ENCODE measurements around the gene SLA2.
A peak's percentile ranks its signal among the peaks of the same experiment; 100 is the strongest.

SLA2 gene

DNA sequence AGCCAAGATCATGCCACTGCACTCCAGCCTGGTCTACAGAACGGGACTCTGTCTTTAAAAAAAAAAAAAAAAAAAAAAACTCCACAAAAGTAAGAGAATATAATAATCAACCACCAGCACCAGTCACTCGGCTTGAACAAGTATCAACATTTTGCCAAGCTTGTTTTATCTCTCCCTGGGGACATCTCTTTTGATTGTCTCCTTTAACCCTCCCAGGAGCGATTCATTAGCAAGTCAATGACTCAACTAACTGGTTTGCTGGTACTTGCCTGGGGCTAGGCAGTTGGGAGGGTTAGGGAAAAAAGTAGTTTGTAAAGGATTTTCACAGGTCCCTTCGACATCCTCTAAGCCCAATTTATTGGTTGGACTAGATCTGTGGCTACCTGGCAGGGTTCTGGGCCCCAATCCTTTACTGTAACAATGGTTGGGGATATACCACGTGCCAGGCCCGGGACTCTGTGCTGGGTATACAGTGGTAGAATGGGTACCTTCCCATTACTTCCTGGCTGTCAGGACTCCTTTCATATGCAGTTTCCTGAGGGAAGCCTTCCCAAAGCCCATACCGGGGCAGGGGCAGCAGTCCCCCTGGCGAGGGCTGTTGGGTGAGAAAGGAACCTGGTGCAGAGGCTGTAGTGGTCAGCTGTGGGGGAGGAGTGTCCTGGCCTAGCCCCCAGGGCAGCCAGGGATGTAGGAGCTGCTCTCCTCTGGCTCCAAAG lies 60.4 kb downstream of the SLA2 start:
- Mint-ChIP-seq H3K4me3 (no peak overlapping the region), H3K9me3 (no peaks in the 10 kb centered on the region), H3K4me1 (ENCODE audit: low read depth) (peaks cover 19% of the 10 kb centered on the region), H3K27me3 (ENCODE audit: low read depth) (no peaks in the 10 kb centered on the region), H3K27ac (no peak overlapping the region), H3K36me3 (ENCODE audit: low read depth) (peaks cover 32% of the 10 kb centered on the region)
- DNase-seq (ENCODE audit: low spot score) = no peak

DNA sequence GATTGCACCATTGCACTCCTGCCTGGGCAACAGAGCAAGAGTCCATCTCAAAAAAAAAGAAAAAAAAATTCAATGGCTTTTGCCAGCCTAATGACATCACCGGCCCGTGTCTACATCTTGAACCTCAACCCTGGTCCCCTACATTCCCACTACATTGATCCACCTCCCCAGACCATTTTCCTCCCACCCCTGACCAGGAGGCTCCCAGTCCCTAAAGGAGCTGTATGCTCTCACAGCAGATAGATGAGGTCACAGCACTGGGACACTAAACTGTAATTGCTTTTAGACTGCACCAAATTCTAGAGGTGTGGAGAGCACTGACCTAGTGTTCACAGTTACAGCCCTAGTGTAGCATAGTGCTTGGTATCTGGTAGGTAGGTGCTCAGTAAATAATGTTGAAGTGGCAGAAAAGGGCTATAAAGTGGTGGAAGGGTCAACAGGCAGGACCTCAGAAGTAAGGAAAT lies 61.9 kb downstream of the SLA2 start:
- H3K9me3 Mint-ChIP-seq = no peaks in the 10 kb centered on the region
- DNase-seq (ENCODE audit: low spot score) = no peak
- H3K27me3 Mint-ChIP-seq (ENCODE audit: low read depth) = no peaks in the 10 kb centered on the region
- H3K27ac Mint-ChIP-seq = peak overlapping the region; percentile 54
- peaks cover 24% of the 10 kb centered on the region for H3K4me1 Mint-ChIP-seq (ENCODE audit: low read depth)
- H3K36me3 Mint-ChIP-seq (ENCODE audit: low read depth) = peaks cover 44% of the 10 kb centered on the region
- H3K4me3 Mint-ChIP-seq = no peak overlapping the region

DNA sequence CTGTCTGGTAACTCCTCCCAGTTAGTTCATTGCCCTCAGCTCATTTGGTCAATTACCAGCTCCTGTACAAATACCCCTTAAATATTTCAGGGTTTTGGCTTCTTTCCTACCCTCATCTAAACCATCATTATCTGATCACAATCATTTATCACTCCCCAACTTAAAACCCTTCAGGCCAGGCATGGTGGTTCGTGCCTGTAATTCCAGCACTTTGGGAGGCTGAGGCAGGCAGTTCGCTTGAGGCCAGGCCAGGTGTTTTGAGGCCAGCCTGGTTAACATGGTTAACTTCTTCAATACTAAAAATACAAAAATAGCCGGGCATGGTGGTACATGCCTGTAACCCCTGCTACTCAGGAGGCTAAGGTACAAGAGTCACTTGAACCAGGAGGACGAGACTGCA lies 63.2 kb downstream of the SLA2 start:
- peaks cover 24% of the 10 kb centered on the region for H3K4me1 Mint-ChIP-seq (ENCODE audit: low read depth)
- no peak for DNase-seq (ENCODE audit: low spot score)
- peak overlapping the region; percentile 42 for H3K4me3 Mint-ChIP-seq
- H3K9me3 Mint-ChIP-seq = no peaks in the 10 kb centered on the region
- peaks cover 46% of the 10 kb centered on the region for H3K36me3 Mint-ChIP-seq (ENCODE audit: low read depth)
- no peaks in the 10 kb centered on the region for H3K27me3 Mint-ChIP-seq (ENCODE audit: low read depth)
- H3K27ac Mint-ChIP-seq = peak overlapping the region; percentile 83

DNA sequence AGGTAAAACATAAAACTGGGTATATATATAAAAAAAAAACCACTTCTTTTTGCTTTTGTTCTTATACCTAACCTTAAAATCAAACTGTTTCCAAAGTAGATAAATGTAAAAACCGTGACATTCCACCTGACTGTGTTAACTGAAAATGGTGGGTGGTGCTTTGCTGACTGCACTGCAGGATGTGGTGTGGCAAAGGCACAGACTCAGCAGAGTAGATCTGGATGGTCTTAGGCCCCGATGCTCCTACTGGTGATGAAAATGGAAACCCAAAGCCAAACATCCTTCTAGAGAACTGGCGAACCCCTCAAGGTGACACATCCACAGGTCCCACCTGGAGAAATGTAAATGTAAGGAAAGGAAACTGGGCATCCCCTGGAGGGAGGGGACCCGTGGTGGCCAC lies 63.7 kb downstream of the SLA2 start:
- H3K27me3 Mint-ChIP-seq (ENCODE audit: low read depth) = no peaks in the 10 kb centered on the region
- DNase-seq (ENCODE audit: low spot score) = peak; percentile 41
- peaks cover 20% of the 10 kb centered on the region for H3K4me1 Mint-ChIP-seq (ENCODE audit: low read depth)
- H3K9me3 Mint-ChIP-seq = no peaks in the 10 kb centered on the region
- peak overlapping the region; percentile 83 for H3K27ac Mint-ChIP-seq
- peak overlapping the region; percentile 42 for H3K4me3 Mint-ChIP-seq
- H3K36me3 Mint-ChIP-seq (ENCODE audit: low read depth) = peaks cover 46% of the 10 kb centered on the region

DNA sequence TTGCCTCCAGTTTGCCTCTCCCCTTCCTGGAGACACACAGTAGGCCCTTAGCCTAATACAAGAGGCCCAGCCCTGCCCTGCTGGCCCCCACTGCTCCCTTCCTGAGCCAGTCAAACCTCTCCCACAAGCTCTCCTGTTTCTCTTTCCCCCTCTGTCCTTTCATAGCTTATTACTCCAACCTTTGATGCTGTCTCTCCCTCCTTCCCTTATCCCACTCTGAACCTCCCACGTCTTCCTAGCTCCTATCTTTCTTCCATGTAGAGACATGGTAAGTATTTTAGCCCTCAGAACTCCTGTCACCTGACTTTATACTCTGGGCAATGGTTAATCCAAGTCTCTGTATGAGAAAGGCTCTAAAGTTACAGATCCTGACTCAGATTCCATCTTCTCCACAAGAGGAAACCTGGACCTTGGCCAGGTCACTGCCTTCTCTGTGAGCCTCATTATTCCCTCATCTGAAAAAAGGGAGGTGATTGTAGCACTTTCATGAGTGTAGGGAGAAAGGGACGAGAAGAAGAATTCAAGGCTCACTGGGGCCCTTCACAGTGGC lies 65.9 kb downstream of the SLA2 start:
- Mint-ChIP-seq H3K36me3 (ENCODE audit: low read depth) (peaks cover 54% of the 10 kb centered on the region), H3K4me3 (no peak overlapping the region), H3K27ac (peak overlapping the region; percentile 80), H3K9me3 (no peaks in the 10 kb centered on the region), H3K4me1 (ENCODE audit: low read depth) (peaks cover 29% of the 10 kb centered on the region), H3K27me3 (ENCODE audit: low read depth) (no peaks in the 10 kb centered on the region)
- DNase-seq (ENCODE audit: low spot score) = no peak

DNA sequence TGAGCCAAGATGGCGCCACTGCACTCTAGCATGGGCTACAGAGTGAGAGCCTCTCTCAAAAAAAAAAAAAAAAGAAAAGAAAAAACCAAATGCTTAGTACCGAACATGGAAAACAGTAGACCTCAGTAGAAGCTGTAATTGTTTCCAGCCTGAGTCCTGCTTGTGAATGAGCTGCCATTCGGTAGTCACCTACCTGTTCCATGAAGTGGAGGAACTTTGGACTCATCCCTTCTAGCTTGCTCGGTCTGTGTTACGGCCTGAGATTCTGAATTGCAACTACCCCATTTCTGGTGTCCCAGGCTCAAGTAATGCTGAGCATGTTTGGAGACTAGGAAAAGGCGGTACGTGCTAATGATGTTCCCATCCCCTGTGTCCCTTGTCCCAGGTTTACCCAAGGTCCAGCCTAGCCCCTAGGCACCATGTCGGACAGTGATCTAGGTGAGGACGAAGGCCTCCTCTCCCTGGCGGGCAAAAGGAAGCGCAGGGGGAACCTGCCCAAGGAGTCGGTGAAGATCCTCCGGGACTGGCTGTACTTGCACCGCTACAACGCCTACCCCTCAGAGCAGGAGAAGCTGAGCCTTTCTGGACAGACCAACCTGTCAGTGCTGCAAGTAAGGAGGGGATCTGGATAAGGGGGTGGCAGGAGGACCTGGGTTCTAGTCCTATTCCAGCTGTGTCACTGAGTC lies 67.5 kb downstream of the SLA2 start:
- H3K27me3 Mint-ChIP-seq (ENCODE audit: low read depth) = no peaks in the 10 kb centered on the region
- no peak for DNase-seq (ENCODE audit: low spot score)
- H3K4me3 Mint-ChIP-seq = no peak overlapping the region
- no peak overlapping the region for H3K27ac Mint-ChIP-seq
- peaks cover 32% of the 10 kb centered on the region for H3K4me1 Mint-ChIP-seq (ENCODE audit: low read depth)
- no peaks in the 10 kb centered on the region for H3K9me3 Mint-ChIP-seq
- peaks cover 52% of the 10 kb centered on the region for H3K36me3 Mint-ChIP-seq (ENCODE audit: low read depth)

DNA sequence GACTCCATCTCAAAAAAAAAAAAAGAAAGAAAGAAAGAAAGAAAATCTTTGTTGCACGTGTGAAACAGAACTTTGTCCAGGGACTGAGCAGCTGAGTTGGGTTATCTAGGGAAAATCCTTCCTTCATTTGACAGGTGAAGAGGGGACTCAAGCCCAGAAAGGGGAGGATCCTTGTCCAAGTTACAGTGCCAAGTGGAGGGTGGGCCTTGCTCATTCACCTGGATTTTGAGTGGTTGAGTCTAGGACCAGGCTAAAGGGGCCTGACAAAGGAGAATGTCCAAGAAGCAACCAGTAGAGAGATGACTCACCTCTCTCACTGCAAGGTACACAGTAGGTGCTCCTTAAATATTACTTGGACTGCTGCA lies 69.9 kb downstream of the SLA2 start:
- H3K27me3 Mint-ChIP-seq (ENCODE audit: low read depth) = no peaks in the 10 kb centered on the region
- peak overlapping the region; percentile 95 for H3K27ac Mint-ChIP-seq
- peak overlapping the region; percentile 96 for H3K4me3 Mint-ChIP-seq
- H3K4me1 Mint-ChIP-seq (ENCODE audit: low read depth) = peaks cover 33% of the 10 kb centered on the region
- no peak for DNase-seq (ENCODE audit: low spot score)
- no peaks in the 10 kb centered on the region for H3K9me3 Mint-ChIP-seq
- H3K36me3 Mint-ChIP-seq (ENCODE audit: low read depth) = peaks cover 40% of the 10 kb centered on the region

DNA sequence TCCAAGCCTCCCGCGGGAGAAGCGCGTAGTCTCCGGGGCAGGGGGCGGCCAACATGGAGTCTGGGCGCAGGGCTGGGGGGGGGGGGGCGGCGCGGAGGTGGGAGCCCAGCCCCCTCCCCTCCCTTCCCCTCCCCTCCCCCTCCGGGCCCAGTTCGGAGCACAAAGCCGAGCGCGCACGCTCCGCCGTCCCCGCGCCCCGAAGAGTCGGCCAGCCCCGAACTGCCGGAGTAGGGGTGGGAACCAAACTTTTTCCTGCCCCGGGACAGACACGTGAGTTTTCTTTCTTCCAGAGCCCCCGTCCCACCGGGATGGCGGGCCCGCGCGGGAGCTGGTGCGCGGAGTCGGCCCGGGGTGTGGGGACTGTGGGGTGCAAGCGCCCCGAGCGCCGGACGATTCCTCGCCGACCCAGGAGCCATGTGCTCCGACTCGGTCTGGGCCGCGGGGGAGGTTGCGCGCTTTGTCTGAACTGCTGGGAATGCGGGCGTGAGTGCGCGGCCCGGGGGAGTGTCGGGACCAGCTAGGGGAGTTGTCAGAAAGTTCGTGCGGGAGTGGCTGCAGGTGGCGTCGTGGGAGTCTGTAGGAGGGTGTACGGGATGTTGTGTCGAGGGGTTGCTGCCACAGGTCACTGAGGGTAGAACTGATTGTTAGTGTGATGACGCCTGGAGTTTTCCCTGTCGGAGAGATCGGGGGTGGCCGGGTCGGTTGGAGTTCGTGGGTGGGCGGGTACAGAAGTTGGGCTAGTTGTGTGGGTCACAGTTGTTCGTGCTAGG lies 71.4 kb downstream of the SLA2 start:
- H3K9me3 Mint-ChIP-seq = no peaks in the 10 kb centered on the region
- peak overlapping the region; percentile 96 for H3K4me3 Mint-ChIP-seq
- peaks cover 29% of the 10 kb centered on the region for H3K36me3 Mint-ChIP-seq (ENCODE audit: low read depth)
- peak; percentile 54 for DNase-seq (ENCODE audit: low spot score)
- no peaks in the 10 kb centered on the region for H3K27me3 Mint-ChIP-seq (ENCODE audit: low read depth)
- peaks cover 28% of the 10 kb centered on the region for H3K4me1 Mint-ChIP-seq (ENCODE audit: low read depth)
- peak overlapping the region; percentile 95 for H3K27ac Mint-ChIP-seq

DNA sequence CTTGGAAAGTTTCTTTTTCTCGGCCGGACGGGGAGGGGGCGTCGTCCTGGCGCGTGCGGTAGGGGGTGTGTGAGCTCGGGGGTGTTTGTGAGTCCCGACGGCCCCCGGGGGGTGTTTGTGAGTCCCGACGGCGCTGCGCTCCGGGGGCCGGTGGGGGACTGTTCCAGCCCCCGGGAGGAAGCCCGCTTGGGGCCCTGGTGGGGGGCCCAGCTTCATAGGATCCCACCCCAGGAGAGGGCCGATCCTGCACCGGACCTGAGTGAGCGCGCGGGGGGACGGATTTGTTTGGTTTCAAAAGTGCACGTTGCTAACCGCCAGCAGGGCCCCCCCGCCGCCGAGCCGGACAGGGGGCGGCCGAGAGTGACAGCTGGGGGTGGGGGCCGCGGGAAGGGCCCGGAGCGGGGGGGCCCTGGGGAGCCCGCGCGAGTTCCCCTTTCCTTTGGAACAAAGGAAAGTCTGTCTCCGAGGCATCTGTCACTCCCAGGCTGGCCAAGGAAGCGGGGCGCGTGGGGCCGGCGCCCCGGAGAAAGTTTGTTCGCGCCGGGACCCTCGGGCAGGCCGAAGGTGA lies 72.1 kb downstream of the SLA2 start:
- H3K27me3 Mint-ChIP-seq (ENCODE audit: low read depth) = no peaks in the 10 kb centered on the region
- H3K4me1 Mint-ChIP-seq (ENCODE audit: low read depth) = peaks cover 28% of the 10 kb centered on the region
- peak; percentile 18 for DNase-seq (ENCODE audit: low spot score)
- H3K9me3 Mint-ChIP-seq = no peaks in the 10 kb centered on the region
- H3K4me3 Mint-ChIP-seq = peak overlapping the region; percentile 57
- peaks cover 25% of the 10 kb centered on the region for H3K36me3 Mint-ChIP-seq (ENCODE audit: low read depth)
- peak overlapping the region; percentile 73 for H3K27ac Mint-ChIP-seq

DNA sequence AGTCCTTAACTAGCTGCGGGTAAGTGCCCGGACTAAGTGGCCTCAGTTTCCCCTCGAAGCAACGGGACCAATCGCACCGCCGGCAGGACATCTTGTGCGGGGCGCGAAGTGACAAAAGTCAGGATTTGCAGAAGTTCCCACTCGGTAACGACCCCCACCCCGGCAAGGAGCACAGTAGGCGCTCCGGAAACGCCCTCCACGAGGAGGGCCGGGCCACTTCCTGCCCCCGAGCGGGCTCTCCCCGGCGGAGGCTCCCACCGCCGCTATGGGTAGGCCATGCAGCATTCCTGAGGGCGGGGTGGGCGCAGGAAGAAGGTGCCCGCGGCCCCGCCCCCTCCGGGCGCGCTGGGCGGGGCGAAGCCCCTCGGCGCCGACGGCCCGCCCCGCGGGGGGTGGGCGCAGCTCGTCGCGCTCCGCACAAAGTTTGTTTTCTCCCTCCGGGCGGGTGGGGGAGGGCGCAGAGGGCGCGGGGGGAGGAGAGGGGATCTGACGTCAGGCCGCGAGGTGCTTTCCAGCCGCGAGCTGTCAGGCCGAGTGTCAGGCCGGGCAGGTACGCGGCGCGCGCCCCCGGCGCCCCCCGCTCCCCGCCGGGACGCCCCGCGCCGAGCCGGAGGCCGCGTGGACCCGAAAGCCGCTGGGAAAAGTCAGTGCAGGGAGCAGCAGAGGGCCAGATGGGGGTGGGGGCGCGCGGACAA lies 72.7 kb downstream of the SLA2 start, which contains the start of gene TGIF2:
Gene TGIF2 (plus strand): TSS at position 495 of the 695 bp plus-strand sequence. CDS start 5,178 bp downstream, outside the sequence.
- H3K9me3 Mint-ChIP-seq = no peaks in the 10 kb centered on the region
- peak; percentile 87 for DNase-seq (ENCODE audit: low spot score)
- H3K27me3 Mint-ChIP-seq (ENCODE audit: low read depth) = no peaks in the 10 kb centered on the region
- H3K4me3 Mint-ChIP-seq = peak within 1 kb of the TSS; percentile 96
- H3K27ac Mint-ChIP-seq = peak within 1 kb of the TSS; percentile 97
- H3K36me3 Mint-ChIP-seq (ENCODE audit: low read depth) = peaks cover 20% of the 10 kb centered on the region
- peaks cover 28% of the 10 kb centered on the region for H3K4me1 Mint-ChIP-seq (ENCODE audit: low read depth)

DNA sequence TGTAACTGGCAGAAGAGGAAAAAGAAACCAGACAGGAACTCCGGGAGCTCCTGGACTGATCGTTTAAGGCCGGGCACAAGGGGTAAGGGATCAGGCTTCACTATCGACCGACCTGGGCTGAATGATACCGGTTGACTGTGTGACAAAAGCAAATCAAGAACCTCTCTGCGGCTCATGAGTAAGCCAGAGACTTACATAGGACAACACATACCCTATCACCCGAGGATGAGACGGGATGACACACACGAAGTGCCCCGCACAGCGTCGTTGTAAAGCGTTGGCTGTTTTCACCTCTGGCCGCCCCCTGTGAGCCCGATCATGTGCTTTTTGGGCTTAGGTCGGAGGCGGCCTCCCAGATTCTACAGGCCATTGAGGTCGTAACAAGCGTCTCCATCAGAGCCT lies 73.3 kb downstream of the SLA2 start:
- H3K4me1 Mint-ChIP-seq (ENCODE audit: low read depth) = peaks cover 28% of the 10 kb centered on the region
- no peaks in the 10 kb centered on the region for H3K27me3 Mint-ChIP-seq (ENCODE audit: low read depth)
- peak overlapping the region; percentile 84 for H3K4me3 Mint-ChIP-seq
- peak; percentile 77 for DNase-seq (ENCODE audit: low spot score)
- peaks cover 19% of the 10 kb centered on the region for H3K36me3 Mint-ChIP-seq (ENCODE audit: low read depth)
- peak overlapping the region; percentile 97 for H3K27ac Mint-ChIP-seq
- H3K9me3 Mint-ChIP-seq = no peaks in the 10 kb centered on the region

DNA sequence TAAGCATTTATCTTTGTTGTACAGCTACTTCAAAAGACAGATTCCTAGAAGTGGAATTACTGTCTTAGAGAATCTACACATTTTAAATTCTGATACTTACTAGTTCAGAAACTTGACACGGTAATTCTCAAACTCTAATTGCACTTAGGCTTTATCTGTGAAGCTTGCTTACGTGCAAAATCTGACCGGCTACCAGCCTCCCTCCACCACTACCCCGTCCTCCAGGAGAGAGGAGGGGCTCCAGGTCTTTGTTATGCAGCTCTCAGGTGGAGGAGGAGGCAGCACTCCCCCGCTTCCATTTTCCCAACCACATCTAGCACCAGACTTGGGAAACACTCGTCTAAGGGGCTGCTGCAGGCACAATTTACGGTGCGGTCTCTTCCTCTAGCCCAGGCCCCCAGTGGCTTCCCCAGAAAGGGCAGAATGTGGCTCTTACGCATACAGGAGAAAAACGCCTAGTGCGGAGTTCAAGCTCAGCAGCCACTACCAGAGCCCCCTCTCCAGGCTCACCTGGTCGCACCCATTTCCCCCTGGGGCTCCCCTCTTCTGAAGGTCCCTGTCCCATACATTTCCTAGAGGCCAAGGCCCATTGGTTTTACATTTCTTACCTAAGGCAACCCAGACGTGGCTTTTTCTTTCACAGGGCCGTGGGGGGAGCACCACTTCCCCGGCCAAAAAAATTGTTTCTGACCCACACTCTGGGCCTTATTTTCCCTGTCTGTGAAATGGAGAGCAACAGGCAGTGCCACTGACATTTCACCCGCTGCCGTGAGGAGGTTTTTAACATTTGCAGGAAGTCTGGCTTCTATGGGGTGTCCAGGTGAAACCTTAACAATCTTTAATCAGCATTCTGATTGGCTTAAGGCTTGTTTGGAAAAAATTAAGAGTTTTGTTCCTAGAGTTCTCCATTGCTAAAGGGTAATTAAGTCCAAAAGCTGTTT lies 74.2 kb downstream of the SLA2 start:
- peaks cover 18% of the 10 kb centered on the region for H3K36me3 Mint-ChIP-seq (ENCODE audit: low read depth)
- DNase-seq (ENCODE audit: low spot score) = no peak
- H3K4me1 Mint-ChIP-seq (ENCODE audit: low read depth) = peaks cover 28% of the 10 kb centered on the region
- H3K9me3 Mint-ChIP-seq = no peaks in the 10 kb centered on the region
- peak overlapping the region; percentile 97 for H3K27ac Mint-ChIP-seq
- H3K27me3 Mint-ChIP-seq (ENCODE audit: low read depth) = no peaks in the 10 kb centered on the region
- peak overlapping the region; percentile 84 for H3K4me3 Mint-ChIP-seq

Measured in T-helper 2 cell treated with Interferon-gamma antibody and Interleukin-4, amounts not matched to agents 5 μg/mL and 100 μg/mL, for 36 hours (primary cell).